ENCODE data around the gene ZNF554. TPM values are rescaled to one million over a fixed set of nuclear protein-coding genes. Genes with fewer than 3 reads are reported as not detected.

The ZNF554 gene
- total RNA-seq, 4 donors from 2014 or later: 0.70 to 5.1 (median 4.0) TPM

- H3K9me3 ChIP-seq: no peaks in the 10 kb centered on the region
- no peak overlapping the region for H3K27ac ChIP-seq
- H3K27me3 ChIP-seq: no peaks in the 10 kb centered on the region
- TF ChIP-seq POLR2A (IDR thresholded peaks at IDR 0.05): no peak
- no peak for TF ChIP-seq CTCF (IDR thresholded peaks at IDR 0.05)
- WGBS, 2 donors: 93% methylated on average over 3 of the region's 58 CpGs; no CpG with 5 or more reads in 1 of the 2 donors
- no peak overlapping the region for H3K4me3 ChIP-seq
- peaks cover 19 to 90% (median 27%) of the 10 kb centered on the region in 3 donors for H3K36me3 ChIP-seq
- DNase-seq: no peak
- no peaks in the 10 kb centered on the region for H3K4me1 ChIP-seq
- intact Hi-C loops (cut with DNase I): no loop called here
These were observed 9.3 kb upstream of the ZNF554 start for GRCh38 chr19:2810141-2811091.

- 91 to 92% methylated on average over 4 to 13 of the region's 20 CpGs for WGBS, 2 donors
- H3K4me3 ChIP-seq: no peak overlapping the region
- no peaks in the 10 kb centered on the region for H3K9me3 ChIP-seq
- DNase-seq: no peak
- no peaks in the 10 kb centered on the region for H3K4me1 ChIP-seq
- no peak for TF ChIP-seq CTCF (IDR thresholded peaks at IDR 0.05)
- TF ChIP-seq POLR2A (IDR thresholded peaks at IDR 0.05): no peak
- intact Hi-C loops (cut with DNase I): no loop called here
- no peak overlapping the region for H3K27ac ChIP-seq
- H3K36me3 ChIP-seq: peaks cover 18 to 82% (median 27%) of the 10 kb centered on the region in 3 donors
- H3K27me3 ChIP-seq: no peaks in the 10 kb centered on the region
These were observed 8.4 kb upstream of the ZNF554 start for GRCh38 chr19:2811221-2811722.

- 79 to 93% methylated on average over 13 to 19 of the region's 34 CpGs for WGBS, 2 donors
- no peak for DNase-seq
- H3K36me3 ChIP-seq: peaks cover 18 to 76% (median 27%) of the 10 kb centered on the region in 3 donors
- TF ChIP-seq POLR2A (IDR thresholded peaks at IDR 0.05): no peak
- TF ChIP-seq CTCF (IDR thresholded peaks at IDR 0.05): no peak
- no peaks in the 10 kb centered on the region for H3K9me3 ChIP-seq
- no peaks in the 10 kb centered on the region for H3K27me3 ChIP-seq
- H3K4me1 ChIP-seq: no peaks in the 10 kb centered on the region
- no peak overlapping the region for H3K4me3 ChIP-seq
- H3K27ac ChIP-seq: no peak overlapping the region
- intact Hi-C loops (cut with DNase I): no loop called here
These were observed 7.8 kb upstream of the ZNF554 start for GRCh38 chr19:2811735-2812413.

GRCh38 chr19:2812414-2813234 is 7.0 kb upstream of the ZNF554 start:
- no peak overlapping the region for H3K27ac ChIP-seq
- no peaks in the 10 kb centered on the region for H3K9me3 ChIP-seq
- H3K36me3 ChIP-seq: peaks cover 18 to 68% (median 26%) of the 10 kb centered on the region in 3 donors
- 96% methylated on average over 9 of the region's 37 CpGs; no CpG with 5 or more reads in 1 of the 2 donors for WGBS, 2 donors
- H3K4me1 ChIP-seq: no peaks in the 10 kb centered on the region
- intact Hi-C loops (cut with DNase I): no loop called here
- no peaks in the 10 kb centered on the region for H3K27me3 ChIP-seq
- H3K4me3 ChIP-seq: no peak overlapping the region
- no peak for DNase-seq
- TF ChIP-seq CTCF (IDR thresholded peaks at IDR 0.05) (no peak), POLR2A (IDR thresholded peaks at IDR 0.05) (no peak)

Data from esophagus squamous epithelium (tissue), 5 donors.